Measurements from ENCODE around the gene ENOSF1. TPM values are rescaled to one million over a fixed set of nuclear protein-coding genes. Genes with fewer than 3 reads are reported as not detected.
A peak's percentile ranks its signal among the peaks of the same experiment; 100 is the strongest.

Gene ENOSF1
- total and polyA plus RNA-seq, 2 of the 13 experiments (the other 11 are each of a cell fraction or from before 2014, with no cell fraction given): 37.6 to 40.1 TPM

DNA sequence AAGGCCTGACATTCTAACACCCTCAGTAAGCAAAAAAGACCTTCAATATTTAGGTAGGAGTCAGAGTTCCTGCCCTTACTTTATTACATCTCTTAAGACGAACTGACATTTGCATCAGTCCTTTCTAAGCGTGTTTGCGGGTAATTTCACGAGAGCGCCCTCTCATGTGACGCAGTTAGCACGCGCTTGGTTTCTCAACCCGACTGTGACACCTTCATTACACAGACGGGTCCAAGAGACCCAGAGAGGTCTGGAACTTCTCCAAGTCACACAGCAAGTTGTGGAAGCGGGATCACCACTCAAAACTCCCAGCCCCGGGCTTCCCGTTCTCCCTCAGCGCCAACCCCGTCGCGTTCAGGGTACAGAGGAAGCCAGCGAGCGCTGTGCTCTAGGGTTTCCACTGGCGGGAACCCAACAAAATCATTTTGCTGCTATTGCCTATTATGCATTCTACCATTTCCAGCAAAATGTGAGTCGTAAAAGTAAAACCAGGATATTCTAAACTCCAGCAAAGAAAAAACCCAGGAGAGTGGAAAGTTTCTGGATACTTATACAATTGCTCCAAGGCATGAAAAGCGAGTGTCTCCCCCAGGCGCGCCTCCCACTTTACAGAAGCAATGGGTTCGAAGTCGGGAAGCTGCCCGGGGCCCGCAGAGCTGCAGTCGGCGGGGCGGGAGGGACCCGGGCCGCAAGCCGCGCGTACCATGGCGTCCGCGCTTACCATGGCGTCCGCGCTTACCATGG is 601 bp downstream of the ENOSF1 start (continued):
- TF ChIP-seq, protein P1, sequence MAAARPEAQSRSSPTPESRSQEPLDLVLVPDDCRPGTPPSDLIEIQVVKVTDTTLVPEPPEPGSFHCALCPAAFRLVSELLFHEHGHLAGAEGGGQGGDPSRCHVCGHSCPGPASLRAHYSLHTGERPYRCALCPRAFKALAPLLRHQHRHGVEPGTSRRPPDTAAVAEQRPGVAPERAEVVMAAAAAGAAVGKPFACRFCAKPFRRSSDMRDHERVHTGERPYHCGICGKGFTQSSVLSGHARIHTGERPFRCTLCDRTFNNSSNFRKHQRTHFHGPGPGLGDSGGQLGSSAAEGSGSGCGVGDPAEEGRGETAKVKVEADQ (CRISPR knock-in tag; IDR thresholded peaks at IDR 0.05; ENCODE audit: borderline replicate concordance): no peak
- TF ChIP-seq HNRNPUL1 (IDR thresholded peaks at IDR 0.05; ENCODE audit: low read depth, low read length) (no peak), ZNF34 (CRISPR knock-in tag; IDR thresholded peaks at IDR 0.05; ENCODE audit: borderline replicate concordance) (peak; percentile 33; the same call in 1 of the 2 replicates), POLR2AphosphoS5 (IDR thresholded peaks at IDR 0.05; ENCODE audit: low read depth, low read length) (peak; percentile 18; the same call in 1 of the 2 replicates), TOE1 (CRISPR knock-in tag; IDR thresholded peaks at IDR 0.05) (no peak), ZNF20 (CRISPR knock-in tag; IDR thresholded peaks at IDR 0.05) (no peak), GATA4 (IDR thresholded peaks at IDR 0.05; ENCODE audit: borderline replicate concordance, low read depth) (no peak), SNRNP70 (IDR thresholded peaks at IDR 0.05; ENCODE audit: low read depth, low read length) (no peak)
- TF ChIP-seq, protein P2, sequence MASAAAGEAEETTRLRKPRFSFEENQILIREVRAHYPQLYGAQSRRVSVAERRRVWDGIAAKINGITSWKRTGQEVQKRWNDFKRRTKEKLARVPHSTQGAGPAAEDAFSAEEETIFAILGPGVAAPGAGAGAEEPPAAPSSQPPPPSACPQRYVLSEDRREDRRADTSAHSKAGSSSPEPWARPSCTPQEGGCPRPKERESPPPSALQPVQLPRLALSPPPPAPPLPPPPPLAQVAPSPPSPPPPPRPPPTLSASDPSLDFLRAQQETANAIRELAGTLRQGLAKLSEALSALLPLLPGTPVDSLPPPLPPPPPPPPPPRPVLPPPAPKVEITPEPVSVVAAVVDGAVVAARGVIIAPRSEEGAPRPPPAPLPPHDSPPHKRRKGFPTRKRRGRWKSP (CRISPR knock-in tag; IDR thresholded peaks at IDR 0.05): peak; percentile 42; the same call in 1 of the 2 replicates
- TF ChIP-seq, protein P3, sequence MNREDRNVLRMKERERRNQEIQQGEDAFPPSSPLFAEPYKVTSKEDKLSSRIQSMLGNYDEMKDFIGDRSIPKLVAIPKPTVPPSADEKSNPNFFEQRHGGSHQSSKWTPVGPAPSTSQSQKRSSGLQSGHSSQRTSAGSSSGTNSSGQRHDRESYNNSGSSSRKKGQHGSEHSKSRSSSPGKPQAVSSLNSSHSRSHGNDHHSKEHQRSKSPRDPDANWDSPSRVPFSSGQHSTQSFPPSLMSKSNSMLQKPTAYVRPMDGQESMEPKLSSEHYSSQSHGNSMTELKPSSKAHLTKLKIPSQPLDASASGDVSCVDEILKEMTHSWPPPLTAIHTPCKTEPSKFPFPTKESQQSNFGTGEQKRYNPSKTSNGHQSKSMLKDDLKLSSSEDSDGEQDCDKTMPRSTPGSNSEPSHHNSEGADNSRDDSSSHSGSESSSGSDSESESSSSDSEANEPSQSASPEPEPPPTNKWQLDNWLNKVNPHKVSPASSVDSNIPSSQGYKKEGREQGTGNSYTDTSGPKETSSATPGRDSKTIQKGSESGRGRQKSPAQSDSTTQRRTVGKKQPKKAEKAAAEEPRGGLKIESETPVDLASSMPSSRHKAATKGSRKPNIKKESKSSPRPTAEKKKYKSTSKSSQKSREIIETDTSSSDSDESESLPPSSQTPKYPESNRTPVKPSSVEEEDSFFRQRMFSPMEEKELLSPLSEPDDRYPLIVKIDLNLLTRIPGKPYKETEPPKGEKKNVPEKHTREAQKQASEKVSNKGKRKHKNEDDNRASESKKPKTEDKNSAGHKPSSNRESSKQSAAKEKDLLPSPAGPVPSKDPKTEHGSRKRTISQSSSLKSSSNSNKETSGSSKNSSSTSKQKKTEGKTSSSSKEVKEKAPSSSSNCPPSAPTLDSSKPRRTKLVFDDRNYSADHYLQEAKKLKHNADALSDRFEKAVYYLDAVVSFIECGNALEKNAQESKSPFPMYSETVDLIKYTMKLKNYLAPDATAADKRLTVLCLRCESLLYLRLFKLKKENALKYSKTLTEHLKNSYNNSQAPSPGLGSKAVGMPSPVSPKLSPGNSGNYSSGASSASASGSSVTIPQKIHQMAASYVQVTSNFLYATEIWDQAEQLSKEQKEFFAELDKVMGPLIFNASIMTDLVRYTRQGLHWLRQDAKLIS (CRISPR knock-in tag; IDR thresholded peaks at IDR 0.05): no peak
- TF ChIP-seq, protein P4, sequence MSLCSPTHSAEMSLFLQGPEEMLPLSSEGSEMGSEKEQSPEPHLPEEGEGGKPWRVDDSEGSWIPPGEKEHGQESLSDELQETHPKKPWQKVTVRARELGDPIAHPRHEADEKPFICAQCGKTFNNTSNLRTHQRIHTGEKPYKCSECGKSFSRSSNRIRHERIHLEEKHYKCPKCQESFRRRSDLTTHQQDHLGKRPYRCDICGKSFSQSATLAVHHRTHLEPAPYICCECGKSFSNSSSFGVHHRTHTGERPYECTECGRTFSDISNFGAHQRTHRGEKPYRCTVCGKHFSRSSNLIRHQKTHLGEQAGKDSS (CRISPR knock-in tag; IDR thresholded peaks at IDR 0.05; ENCODE audit: borderline replicate concordance, low read depth): peak; percentile 63; the same call in 1 of the 2 replicates
- TF ChIP-seq, protein P5, sequence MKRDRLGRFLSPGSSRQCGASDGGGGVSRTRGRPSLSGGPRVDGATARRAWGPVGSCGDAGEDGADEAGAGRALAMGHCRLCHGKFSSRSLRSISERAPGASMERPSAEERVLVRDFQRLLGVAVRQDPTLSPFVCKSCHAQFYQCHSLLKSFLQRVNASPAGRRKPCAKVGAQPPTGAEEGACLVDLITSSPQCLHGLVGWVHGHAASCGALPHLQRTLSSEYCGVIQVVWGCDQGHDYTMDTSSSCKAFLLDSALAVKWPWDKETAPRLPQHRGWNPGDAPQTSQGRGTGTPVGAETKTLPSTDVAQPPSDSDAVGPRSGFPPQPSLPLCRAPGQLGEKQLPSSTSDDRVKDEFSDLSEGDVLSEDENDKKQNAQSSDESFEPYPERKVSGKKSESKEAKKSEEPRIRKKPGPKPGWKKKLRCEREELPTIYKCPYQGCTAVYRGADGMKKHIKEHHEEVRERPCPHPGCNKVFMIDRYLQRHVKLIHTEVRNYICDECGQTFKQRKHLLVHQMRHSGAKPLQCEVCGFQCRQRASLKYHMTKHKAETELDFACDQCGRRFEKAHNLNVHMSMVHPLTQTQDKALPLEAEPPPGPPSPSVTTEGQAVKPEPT (CRISPR knock-in tag; IDR thresholded peaks at IDR 0.05; ENCODE audit: low read depth): no peak; the same call in 1 of the 2 replicates
- TF ChIP-seq, protein P6, sequence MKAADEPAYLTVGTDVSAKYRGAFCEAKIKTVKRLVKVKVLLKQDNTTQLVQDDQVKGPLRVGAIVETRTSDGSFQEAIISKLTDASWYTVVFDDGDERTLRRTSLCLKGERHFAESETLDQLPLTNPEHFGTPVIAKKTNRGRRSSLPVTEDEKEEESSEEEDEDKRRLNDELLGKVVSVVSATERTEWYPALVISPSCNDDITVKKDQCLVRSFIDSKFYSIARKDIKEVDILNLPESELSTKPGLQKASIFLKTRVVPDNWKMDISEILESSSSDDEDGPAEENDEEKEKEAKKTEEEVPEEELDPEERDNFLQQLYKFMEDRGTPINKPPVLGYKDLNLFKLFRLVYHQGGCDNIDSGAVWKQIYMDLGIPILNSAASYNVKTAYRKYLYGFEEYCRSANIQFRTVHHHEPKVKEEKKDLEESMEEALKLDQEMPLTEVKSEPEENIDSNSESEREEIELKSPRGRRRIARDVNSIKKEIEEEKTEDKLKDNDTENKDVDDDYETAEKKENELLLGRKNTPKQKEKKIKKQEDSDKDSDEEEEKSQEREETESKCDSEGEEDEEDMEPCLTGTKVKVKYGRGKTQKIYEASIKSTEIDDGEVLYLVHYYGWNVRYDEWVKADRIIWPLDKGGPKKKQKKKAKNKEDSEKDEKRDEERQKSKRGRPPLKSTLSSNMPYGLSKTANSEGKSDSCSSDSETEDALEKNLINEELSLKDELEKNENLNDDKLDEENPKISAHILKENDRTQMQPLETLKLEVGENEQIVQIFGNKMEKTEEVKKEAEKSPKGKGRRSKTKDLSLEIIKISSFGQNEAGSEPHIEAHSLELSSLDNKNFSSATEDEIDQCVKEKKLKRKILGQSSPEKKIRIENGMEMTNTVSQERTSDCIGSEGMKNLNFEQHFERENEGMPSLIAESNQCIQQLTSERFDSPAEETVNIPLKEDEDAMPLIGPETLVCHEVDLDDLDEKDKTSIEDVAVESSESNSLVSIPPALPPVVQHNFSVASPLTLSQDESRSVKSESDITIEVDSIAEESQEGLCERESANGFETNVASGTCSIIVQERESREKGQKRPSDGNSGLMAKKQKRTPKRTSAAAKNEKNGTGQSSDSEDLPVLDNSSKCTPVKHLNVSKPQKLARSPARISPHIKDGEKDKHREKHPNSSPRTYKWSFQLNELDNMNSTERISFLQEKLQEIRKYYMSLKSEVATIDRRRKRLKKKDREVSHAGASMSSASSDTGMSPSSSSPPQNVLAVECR (CRISPR knock-in tag; IDR thresholded peaks at IDR 0.05; ENCODE audit: borderline replicate concordance): peak; percentile 68
- TF ChIP-seq, protein P7, sequence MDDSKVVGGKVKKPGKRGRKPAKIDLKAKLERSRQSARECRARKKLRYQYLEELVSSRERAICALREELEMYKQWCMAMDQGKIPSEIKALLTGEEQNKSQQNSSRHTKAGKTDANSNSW (CRISPR knock-in tag; IDR thresholded peaks at IDR 0.05; ENCODE audit: borderline replicate concordance): peak; percentile 92; the same call in 1 of the 2 replicates

Data from HepG2 (cell line).